ENCODE results near the gene CCDC27.

The CCDC27 gene
- 0 to 0.27 (median 0) reads per million in 4 donors for total RNA-seq

DNA sequence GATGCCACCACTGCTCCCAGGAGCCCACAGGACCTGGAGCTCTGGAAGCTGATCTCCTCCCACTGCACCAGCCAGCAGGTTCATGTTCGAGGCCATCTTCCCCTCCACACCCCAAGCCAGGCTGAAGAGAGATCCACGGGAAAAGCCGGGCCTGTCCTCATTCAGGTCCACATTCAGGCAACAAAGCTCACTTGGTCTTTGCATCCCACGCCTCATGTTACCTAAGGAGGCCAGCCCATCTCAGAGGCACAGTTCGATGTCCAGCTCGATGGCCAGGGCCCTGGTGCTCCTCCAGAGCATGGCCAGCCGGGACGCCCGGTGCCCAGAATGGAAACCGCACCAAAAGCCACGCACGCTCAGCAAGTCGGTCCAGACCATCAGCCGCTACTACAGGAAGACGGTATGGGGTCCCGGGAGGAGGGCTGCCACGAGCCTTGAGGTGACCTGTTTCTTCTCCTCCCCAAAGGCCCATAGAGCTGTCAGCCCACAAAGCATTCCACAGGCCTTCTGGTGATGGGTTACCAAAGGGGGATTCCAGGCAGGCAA is at the start of gene CCDC27:
CCDC27 (plus strand) TSS at position 51 of the 546 bp plus-strand sequence; CDS start at position 83, 32 bp downstream.
- no peak for DNase-seq

- DNase-seq = no peak
These were observed 49.7 kb upstream of the CCDC27 start for GRCh38 chr1:3702528-3702927.

- DNase-seq = no peak
These were observed 49.1 kb upstream of the CCDC27 start for GRCh38 chr1:3702990-3703728.

- DNase-seq = no peak
These were observed 48.4 kb upstream of the CCDC27 start for GRCh38 chr1:3703786-3704371.

DNA sequence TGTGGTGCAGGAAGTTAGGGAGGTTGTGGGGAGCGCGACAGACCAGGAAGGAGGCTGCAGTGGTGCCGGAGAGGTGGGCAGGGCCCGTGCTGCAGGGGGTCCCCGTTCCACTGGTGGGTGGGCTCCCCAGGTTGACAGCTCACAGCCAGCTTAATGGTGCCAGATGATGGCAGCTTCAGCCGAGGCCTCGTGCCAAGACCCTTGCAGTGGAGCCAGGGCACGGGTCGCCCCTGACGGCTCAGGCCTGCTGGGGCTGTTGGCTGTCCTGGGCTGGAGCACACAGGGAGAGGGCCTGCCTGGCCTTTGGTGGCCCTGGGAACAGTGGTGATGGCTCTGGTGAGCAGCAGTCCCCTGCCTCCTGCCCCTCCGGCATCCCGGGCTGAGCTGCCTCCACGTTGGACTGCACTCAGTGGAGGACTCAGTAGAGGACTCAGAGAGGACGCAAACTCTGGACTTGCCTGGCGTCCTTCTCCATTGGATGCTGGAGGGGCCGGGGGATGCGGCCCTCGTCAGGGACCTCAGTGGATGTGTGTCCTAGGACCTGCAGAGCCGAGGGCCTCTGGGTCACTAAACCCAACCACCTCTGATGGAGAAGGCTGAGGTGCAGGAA is 46.8 kb upstream of the CCDC27 start:
- no peak for DNase-seq

- no peak for DNase-seq
These were observed 45.5 kb upstream of the CCDC27 start for GRCh38 chr1:3706651-3707297.

DNA sequence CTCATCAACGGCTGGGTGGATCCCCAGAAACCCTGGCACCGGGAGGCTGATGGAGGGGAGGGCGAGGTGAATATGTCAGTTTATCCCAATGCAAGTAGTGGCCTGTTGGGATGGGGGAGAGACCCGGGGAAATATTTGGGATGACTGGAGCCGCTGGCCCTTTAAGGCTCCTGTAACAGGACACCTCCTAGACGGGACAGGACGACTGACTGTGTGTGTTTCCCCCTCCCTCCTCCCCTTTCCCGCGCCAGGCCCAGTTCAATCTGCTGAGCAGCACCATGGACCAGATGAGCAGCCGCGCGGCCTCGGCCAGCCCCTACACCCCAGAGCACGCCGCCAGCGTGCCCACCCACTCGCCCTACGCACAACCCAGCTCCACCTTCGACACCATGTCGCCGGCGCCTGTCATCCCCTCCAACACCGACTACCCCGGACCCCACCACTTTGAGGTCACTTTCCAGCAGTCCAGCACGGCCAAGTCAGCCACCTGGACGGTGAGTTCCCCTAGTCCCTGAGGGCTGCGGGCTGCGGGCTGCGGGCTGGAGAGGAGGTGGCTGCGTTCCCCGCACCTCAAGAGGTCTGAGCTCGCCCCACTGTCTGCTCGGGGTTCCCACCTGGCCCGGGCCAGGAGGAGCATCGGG is 44.8 kb upstream of the CCDC27 start:
- DNase-seq = no peak

- DNase-seq = no peak
These were observed 44.3 kb upstream of the CCDC27 start for GRCh38 chr1:3707939-3708328.

DNA sequence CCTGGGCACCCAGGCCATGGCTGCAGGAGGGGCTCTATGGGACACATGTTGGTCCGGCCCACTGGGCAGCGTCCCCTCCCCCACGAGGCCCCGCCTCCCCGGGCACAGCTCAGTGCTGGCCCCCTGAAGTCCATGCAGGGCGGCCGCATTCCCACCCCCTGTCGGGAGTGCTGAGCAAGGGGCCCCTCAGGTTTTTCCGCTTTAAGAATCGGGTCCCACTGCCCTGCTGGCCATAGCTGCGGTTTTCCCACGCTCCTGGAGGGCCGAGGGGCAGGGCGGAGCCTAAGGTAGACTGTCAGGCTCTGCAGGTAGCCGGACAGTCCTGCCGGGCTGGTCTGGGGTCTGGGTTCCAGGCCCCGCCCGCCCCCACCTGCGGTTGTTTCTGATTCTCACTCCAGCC is 43.5 kb upstream of the CCDC27 start:
- no peak for DNase-seq

DNA sequence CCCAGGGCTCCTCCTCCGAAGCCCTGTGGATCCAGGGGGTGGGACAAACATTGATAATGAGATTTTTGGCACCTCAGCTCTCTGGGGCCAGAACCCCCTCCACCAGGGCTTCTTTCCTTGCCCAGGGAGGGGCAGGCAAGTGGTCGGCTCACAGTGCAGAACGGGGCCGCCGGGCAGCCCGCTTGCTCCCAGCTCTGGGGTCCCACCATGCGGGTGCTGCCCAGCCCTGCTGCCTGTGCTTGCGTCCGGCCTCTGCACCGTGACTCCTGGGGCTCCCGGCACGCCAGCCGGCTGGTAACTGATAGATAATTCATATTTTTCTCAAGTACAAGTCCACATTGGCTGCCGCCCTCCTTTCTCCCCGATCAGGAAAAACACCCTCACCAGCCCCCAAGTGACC is 42.0 kb upstream of the CCDC27 start:
- DNase-seq = no peak

DNA sequence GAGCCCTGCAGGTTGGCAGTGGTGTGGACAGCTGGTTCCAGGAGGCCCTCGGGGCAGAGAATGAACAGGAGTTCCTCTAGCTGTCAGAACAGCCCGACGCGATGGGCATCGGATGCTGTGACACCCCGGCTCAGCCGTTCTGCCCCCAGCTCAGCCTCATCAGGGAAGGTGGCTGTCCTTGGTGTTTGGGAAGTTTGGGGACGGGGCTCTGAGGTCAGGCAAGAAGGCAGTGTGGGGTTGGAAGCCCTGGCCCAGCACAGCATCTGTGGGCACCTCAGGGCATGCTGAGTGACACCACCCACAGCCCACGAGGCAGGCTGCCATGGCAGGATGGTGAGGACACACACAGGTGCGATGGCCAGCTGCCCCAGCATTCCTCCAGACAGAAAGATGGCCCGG is 40.9 kb upstream of the CCDC27 start:
- no peak for DNase-seq

- no peak for DNase-seq
These were observed 40.3 kb upstream of the CCDC27 start for GRCh38 chr1:3711780-3712451.

DNA sequence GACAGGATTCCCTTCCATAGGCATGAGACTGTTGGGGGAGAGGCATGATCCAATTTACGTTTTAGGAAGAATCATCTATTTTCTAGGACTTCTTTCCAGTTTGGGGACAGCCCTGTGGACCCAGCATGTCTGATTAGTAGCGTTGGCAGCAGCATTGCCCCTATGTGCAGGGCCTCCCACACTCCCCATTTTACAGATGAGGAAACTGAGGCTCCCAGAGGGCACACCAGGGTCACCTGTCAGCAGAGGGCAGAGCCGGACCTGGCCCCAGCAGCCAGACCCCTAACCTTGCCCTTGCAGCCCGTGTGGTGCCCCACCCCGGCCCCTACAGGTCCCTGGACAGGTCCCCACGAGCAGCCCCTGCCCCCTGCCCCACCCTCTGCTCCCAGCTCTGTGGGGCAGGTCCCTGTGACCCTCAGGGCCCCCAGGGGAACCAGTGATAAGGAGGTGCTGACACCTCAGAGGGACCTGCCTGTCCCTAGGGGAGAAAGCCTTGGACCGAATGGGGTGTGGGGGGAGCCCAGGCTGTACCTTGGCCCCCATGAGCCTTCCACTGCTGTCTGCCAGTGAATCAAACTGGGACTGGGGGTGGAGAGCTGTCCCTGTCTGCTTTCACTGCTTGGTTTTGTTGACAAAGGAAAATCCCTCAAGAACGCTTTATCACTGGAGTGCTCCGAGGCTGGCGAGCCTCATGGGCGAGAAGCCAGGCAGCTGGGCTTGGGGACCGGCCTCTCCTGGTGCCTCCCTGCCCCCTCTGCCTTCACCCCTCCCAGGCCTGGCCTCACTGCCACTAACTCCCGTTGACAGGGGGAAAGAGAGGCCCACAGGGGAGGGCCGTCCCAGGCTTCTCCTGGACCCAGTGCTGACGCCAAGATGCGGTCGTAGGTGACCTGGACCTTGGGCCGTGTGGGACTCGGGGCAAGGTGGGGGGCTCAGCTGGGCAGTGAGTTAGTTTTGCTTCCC is 39.4 kb upstream of the CCDC27 start:
- no peak for DNase-seq

- DNase-seq = no peak
These were observed 38.4 kb upstream of the CCDC27 start for GRCh38 chr1:3713840-3714239.

GRCh38 chr1:3714284-3714741 is 37.9 kb upstream of the CCDC27 start:
- DNase-seq = no peak

GRCh38 chr1:3714814-3715213 is 37.4 kb upstream of the CCDC27 start:
- DNase-seq = no peak

- DNase-seq = no peak
These were observed 35.9 kb upstream of the CCDC27 start for GRCh38 chr1:3716351-3716750.

DNA sequence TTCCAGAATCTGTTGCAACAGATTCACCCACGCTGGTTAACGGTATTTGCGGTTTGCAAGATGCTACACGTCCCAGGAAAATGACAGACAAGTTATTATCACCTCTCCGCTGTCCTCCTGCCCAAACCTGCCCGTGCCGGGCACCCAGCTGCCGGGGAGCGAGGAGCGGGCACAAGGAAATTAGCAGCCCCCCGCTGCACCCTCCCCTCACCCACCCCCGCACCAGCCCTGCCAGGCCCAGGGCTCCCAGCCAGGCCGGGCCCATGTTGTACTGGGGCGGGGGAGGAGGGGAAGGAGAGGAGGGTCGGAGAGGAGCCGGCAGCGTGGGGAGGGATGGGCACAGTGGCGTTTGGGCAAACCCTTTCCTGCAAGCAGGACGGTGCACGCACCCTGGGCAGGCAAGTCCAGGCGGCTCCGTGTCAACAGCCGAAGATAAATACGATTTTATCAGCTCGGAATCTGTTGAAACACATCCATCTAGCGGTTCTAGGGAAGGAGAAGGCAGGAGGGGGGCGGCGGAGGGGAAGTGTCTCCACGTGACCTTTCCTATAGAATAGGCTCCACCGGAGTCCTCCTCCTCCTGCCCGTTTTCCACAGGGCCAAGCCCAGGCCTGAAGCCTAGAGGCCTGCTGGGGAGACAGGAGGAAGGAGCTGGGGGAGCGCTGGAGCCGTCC is 35.1 kb upstream of the CCDC27 start:
- no peak for DNase-seq

DNA sequence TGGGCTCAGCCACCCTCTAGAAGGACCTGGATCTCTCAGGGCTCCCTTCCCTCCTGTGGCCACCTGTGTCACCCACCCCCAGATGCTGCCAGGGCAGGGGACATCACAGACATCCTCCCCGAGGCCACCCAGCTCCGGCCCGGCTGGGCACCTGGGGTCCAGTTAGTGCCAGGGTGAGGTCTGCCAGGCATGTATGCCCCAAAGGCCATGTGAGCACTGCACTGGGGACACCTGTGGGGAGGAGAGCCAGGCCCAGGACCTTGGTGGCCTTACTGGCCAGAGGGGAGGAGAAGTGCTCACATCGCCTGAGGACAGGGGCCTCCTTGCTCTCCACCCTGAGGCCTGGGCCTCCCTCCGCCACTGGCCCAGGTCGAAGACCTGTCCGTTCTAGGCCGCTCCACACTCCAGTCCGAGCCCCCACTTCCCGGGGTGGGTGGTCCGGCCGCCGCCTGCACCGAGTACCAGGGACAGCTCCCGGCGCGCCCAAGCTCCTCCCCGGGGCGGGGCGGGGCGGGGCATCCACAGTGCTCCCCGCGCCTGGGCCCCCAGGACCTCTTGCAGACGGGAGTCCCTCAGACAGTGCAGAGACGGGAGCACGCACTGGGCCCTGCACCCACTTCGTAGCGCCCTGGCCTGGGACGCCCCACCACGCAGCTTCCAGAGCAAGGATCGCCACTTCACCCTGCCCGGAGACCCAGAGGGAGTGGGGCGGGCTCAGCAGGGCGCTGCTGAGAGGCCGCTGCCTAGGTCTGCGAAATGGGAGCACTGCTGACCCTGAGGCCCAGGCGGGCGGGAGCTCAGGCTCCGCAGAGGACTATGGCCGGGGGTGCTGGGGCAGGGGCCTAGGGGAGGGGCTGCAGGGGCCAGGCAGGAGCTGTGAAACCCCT is 34.3 kb upstream of the CCDC27 start:
- DNase-seq = no peak
